ENCODE data around the gene SSR1. TPM values are rescaled to one million over a fixed set of nuclear protein-coding genes. Genes with fewer than 3 reads are reported as not detected.

SSR1 gene
- total RNA-seq, 1 experiment from 2014 or later: 318 TPM

DNA sequence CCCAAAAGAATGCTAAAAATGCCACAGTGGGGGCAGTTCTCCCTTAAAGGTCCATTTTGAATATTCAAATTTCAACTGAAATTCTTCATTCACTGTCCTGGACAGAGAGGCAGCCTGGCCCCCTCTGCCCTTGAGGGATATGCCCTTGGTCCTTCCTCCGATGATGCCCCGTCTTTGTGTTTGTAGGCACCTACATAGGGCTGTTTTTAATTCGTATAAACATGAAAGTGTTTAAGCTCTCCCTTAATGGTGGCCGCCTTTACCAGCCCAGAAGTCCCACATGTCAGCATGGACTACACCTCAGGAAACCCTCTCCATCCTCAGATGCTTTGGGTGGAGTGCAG is 70.2 kb downstream of the SSR1 start:
- Mint-ChIP-seq H3K9me3 (ENCODE audit: unreplicated experiment) (no peaks in the 10 kb centered on the region), H3K4me1 (ENCODE audit: insufficient read depth, unreplicated experiment) (peaks cover 14% of the 10 kb centered on the region), H3K4me3 (ENCODE audit: unreplicated experiment) (no peak overlapping the region), H3K27ac (ENCODE audit: low read depth, unreplicated experiment) (peak overlapping the region; percentile 68), H3K27me3 (ENCODE audit: insufficient read depth, unreplicated experiment) (no peaks in the 10 kb centered on the region), H3K36me3 (ENCODE audit: insufficient read depth, unreplicated experiment) (peaks cover 77% of the 10 kb centered on the region)
- DNase-seq (ENCODE audit: unreplicated experiment): no peak
- TF ChIP-seq, protein P1, sequence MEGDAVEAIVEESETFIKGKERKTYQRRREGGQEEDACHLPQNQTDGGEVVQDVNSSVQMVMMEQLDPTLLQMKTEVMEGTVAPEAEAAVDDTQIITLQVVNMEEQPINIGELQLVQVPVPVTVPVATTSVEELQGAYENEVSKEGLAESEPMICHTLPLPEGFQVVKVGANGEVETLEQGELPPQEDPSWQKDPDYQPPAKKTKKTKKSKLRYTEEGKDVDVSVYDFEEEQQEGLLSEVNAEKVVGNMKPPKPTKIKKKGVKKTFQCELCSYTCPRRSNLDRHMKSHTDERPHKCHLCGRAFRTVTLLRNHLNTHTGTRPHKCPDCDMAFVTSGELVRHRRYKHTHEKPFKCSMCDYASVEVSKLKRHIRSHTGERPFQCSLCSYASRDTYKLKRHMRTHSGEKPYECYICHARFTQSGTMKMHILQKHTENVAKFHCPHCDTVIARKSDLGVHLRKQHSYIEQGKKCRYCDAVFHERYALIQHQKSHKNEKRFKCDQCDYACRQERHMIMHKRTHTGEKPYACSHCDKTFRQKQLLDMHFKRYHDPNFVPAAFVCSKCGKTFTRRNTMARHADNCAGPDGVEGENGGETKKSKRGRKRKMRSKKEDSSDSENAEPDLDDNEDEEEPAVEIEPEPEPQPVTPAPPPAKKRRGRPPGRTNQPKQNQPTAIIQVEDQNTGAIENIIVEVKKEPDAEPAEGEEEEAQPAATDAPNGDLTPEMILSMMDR (IDR thresholded peaks at IDR 0.05; ENCODE audit: unreplicated experiment): no peak
- CTCF ChIA-PET: interaction anchor here (0.5 to 4.6 kb wide), 23 partner anchors 9 to 572 kb away, joined by 3 to 25 read pairs (median 5); no protein-coding TSS in a partner anchor
- POLR2A ChIA-PET: interaction anchor here (0.6 to 1.2 kb wide), 5 partner anchors 32 to 492 kb away, joined by 3 to 4 read pairs (median 3); no protein-coding TSS in a partner anchor
- BruUV-seq (replicated peaks): no TSS peak
- intact Hi-C loops (cut with micrococcal nuclease): loop anchor here (1.0 to 5.0 kb wide), 5 partner anchors 132 to 567 kb away; no protein-coding TSS in a partner anchor

DNA sequence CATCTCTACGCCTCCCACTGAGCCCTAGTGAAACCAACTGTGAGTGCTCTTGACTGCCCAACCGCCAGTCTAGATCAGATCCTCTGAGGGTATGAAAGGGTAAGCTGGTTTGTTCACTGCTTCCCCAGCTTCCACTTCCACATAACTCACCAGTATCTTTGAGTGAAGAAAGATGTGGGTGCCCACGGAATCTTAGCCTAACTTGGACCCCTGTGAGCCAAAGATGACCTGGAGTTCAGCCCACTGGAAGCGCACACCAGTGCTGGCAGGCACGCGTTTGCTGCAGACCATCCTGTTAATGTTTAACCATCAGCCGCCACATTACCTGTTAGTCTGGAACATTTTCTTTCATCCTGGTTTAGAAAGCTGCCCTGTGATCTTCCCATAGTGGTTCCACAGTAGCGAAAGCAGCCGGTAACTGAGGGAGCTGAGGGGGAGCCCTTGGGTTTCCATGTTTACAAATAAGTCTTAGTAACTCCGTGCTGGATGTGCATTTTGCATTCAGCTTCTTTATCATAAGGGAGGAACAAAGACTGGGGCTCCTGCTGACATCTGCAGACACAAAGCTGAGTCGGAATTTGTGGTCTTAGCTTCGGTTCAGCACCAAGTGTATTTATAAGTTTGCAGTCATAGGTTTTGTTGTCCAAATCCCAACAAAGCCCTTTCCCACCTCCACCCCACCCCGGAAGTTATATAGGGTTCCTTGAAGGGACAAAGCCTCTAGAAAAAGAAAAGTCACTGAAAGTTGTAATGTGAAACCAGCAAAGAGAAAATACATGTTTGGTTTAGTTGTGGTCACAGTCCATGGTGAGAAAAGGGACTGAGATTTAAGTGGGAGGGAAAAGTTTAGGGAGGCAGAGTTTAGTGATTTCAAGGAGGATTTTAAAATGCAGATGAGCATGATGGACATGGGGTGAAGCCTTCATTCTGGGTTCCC is 71.0 kb downstream of the SSR1 start:
- TF ChIP-seq, protein P1 (IDR thresholded peaks at IDR 0.05; ENCODE audit: unreplicated experiment): no peak
- ChIA-PET POLR2A (interaction anchor here (1.2 kb wide), 1 partner anchor 45 kb away, joined by 3 read pairs; no protein-coding TSS in a partner anchor), CTCF (interaction anchor here (0.5 to 4.6 kb wide), 9 partner anchors 10 to 571 kb away, joined by 3 to 25 read pairs (median 4); no protein-coding TSS in a partner anchor)
- DNase-seq (ENCODE audit: unreplicated experiment): no peak
- intact Hi-C loops (cut with micrococcal nuclease): loop anchor here (2.0 to 5.0 kb wide), 2 partner anchors 131 to 325 kb away; no protein-coding TSS in a partner anchor
- Mint-ChIP-seq H3K27me3 (ENCODE audit: insufficient read depth, unreplicated experiment) (no peaks in the 10 kb centered on the region), H3K27ac (ENCODE audit: low read depth, unreplicated experiment) (peak overlapping the region; percentile 68), H3K4me3 (ENCODE audit: unreplicated experiment) (no peak overlapping the region), H3K4me1 (ENCODE audit: insufficient read depth, unreplicated experiment) (peaks cover 14% of the 10 kb centered on the region), H3K9me3 (ENCODE audit: unreplicated experiment) (no peaks in the 10 kb centered on the region), H3K36me3 (ENCODE audit: insufficient read depth, unreplicated experiment) (peaks cover 69% of the 10 kb centered on the region)
- no TSS peak for BruUV-seq (replicated peaks)

GRCh38 chr6:7241160-7241559 is 71.8 kb downstream of the SSR1 start:
- Mint-ChIP-seq H3K27ac (ENCODE audit: low read depth, unreplicated experiment) (no peak overlapping the region), H3K4me1 (ENCODE audit: insufficient read depth, unreplicated experiment) (peaks cover 19% of the 10 kb centered on the region), H3K36me3 (ENCODE audit: insufficient read depth, unreplicated experiment) (peaks cover 61% of the 10 kb centered on the region), H3K4me3 (ENCODE audit: unreplicated experiment) (no peak overlapping the region), H3K9me3 (ENCODE audit: unreplicated experiment) (no peaks in the 10 kb centered on the region), H3K27me3 (ENCODE audit: insufficient read depth, unreplicated experiment) (no peaks in the 10 kb centered on the region)
- ChIA-PET CTCF (interaction anchor here (0.6 to 1.2 kb wide), 2 partner anchors 14 to 15 kb away, joined by 3 read pairs; no protein-coding TSS in a partner anchor), POLR2A (no interaction called here)
- TF ChIP-seq, protein P1 (IDR thresholded peaks at IDR 0.05; ENCODE audit: unreplicated experiment): no peak
- no peak for DNase-seq (ENCODE audit: unreplicated experiment)
- intact Hi-C loops (cut with micrococcal nuclease): loop anchor here (5.0 kb wide), 1 partner anchor 324 kb away; no protein-coding TSS in a partner anchor
- BruUV-seq (replicated peaks): no TSS peak

DNA sequence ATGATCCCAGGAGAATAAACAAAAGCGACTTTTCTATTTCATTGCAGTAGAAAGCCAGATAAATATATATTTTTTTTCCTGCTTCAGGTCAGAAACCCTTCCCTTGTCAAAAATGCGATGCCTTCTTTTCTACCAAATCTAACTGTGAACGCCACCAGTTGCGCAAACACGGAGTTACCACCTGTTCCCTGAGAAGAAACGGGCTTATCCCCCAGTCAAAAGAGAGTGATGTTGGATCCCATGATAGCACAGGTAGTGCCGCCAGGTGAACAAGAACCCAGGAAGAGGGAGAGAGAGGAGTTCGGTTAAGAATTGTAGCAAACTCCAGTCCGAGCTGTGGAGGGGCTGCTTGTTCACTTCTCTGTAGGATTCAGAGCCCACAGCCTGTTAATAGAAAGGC is 72.6 kb downstream of the SSR1 start:
- ChIA-PET CTCF (interaction anchor here (0.7 kb wide), 1 partner anchor 516 kb away, joined by 4 read pairs; no protein-coding TSS in a partner anchor), POLR2A (no interaction called here)
- H3K4me3 Mint-ChIP-seq (ENCODE audit: unreplicated experiment): no peak overlapping the region
- intact Hi-C loops (cut with micrococcal nuclease): loop anchor here (5.0 kb wide), 1 partner anchor 323 kb away; no protein-coding TSS in a partner anchor
- no peaks in the 10 kb centered on the region for H3K9me3 Mint-ChIP-seq (ENCODE audit: unreplicated experiment)
- TF ChIP-seq, protein P1 (IDR thresholded peaks at IDR 0.05; ENCODE audit: unreplicated experiment): no peak
- H3K36me3 Mint-ChIP-seq (ENCODE audit: insufficient read depth, unreplicated experiment): peaks cover 56% of the 10 kb centered on the region
- DNase-seq (ENCODE audit: unreplicated experiment): no peak
- BruUV-seq (replicated peaks): no TSS peak
- peaks cover 27% of the 10 kb centered on the region for H3K4me1 Mint-ChIP-seq (ENCODE audit: insufficient read depth, unreplicated experiment)
- no peaks in the 10 kb centered on the region for H3K27me3 Mint-ChIP-seq (ENCODE audit: insufficient read depth, unreplicated experiment)
- H3K27ac Mint-ChIP-seq (ENCODE audit: low read depth, unreplicated experiment): no peak overlapping the region

Data from MCF 10A (cell line).